K562 (cell line): Measurements from ENCODE around the gene PRCC. TPM values are rescaled to one million over a fixed set of nuclear protein-coding genes. Genes with fewer than 3 reads are reported as not detected.

Source experiments
- ATAC-seq: fragments of 200-7000 bp; cut with Tn5 transposase; 3 replicates; pipeline ENCODE4 v1.9.1; 2020; ENCODE audit warnings: moderate library complexity
- BruUV-seq: library from RNA; stranded (reverse); fragments of 400-500 nt; replicated peaks from 2 replicates; lab custom pipeline; 2021; lab: Mats Ljungman, UMichigan
- CTCF ChIA-PET: fragments of 300-600 bp; formaldehyde crosslinking; extraction: SDS; loops from one replicate; lab custom pipeline; 2021; ENCODE audit warnings: low intra/inter-chr PET ratio; lab: Yijun Ruan, JAX
- POLR2A ChIA-PET: fragments of 300-600, 350-650 bp; sonication (Branson Sonifier 250); formaldehyde crosslinking; extraction: SDS; loops from one replicate; lab custom pipeline; 2021; ENCODE audit warnings: antibody characterized with exemption, inconsistent platforms; lab: Yijun Ruan, JAX
- DNase-seq, 4 experiments: peaks; one replicate each; pipeline versions ENCODE4 v3.0.0 to v3.0.0-alpha.2; 2011 to 2018; ENCODE audit warnings: low spot score in 3 of 4, mixed read lengths in 3 of 4; ENCODE audit errors: extremely low read depth in 1 of 4
- FAIRE-seq: peaks from 2 replicates; lab custom pipeline; 2011; peaks lifted over from hg19 to GRCh38; lab: Jason Lieb, UNC
- H2AFZ ChIP-seq: 2 replicates; pipeline ENCODE4 v1.6.0; 2011; ENCODE audit warnings: low read depth, low read length, control low read depth, inconsistent platforms
- H3K27ac ChIP-seq: fragments of 200-600 bp; 3 replicates; pipeline ENCODE4 v1.8.0; 2011; ENCODE audit warnings: low read depth, mild to moderate bottlenecking, control low read depth, inconsistent platforms, low read length, moderate library complexity, mixed read lengths; ENCODE audit errors: extremely low read depth
- H3K27me3 ChIP-seq, 2 experiments: fragments of 300-600 bp in 1 of 2; 2 replicates in 1 of 2; 3 replicates in 1 of 2; pipeline versions ENCODE4 v1.6.0 to v1.8.0; 2011; ENCODE audit warnings: inconsistent platforms in 2 of 2, low read length in 2 of 2, mild to moderate bottlenecking in 1 of 2, mixed read lengths in 1 of 2, moderate library complexity in 1 of 2; ENCODE audit not compliant: control insufficient read depth in 2 of 2, insufficient read depth in 2 of 2
- H3K36me3 ChIP-seq: fragments of 300-600 bp; 3 replicates; pipeline ENCODE4 v1.8.0; 2011; ENCODE audit warnings: mild to moderate bottlenecking, low read length, inconsistent platforms; ENCODE audit not compliant: control insufficient read depth, insufficient read depth
- H3K4me1 ChIP-seq, 2 experiments: fragments of 200-600 bp in 1 of 2; replicated peaks in 1 of 2; 2 replicates in 1 of 2; 3 replicates in 1 of 2; pipeline versions ENCODE4 v1.5.1 to v1.8.0; 2011; ENCODE audit warnings: inconsistent platforms in 2 of 2, low read length in 2 of 2, mild to moderate bottlenecking in 1 of 2, mixed read lengths in 1 of 2, moderate library complexity in 1 of 2; ENCODE audit not compliant: control insufficient read depth in 2 of 2, insufficient read depth in 2 of 2
- H3K4me2 ChIP-seq: 2 replicates; pipeline ENCODE4 v1.6.1; 2011; ENCODE audit warnings: low read length, control low read depth, inconsistent platforms, mixed read lengths; ENCODE audit not compliant: insufficient read depth
- H3K4me3 ChIP-seq: fragments of 200-600 bp; sonication (generic), shearing (Covaris generic); 2 replicates; pipeline ENCODE4 v1.5.1; 2016; ENCODE audit warnings: control low read depth, inconsistent platforms
- H3K79me2 ChIP-seq: fragments of 200-600 bp; 3 replicates; pipeline ENCODE4 v1.8.0; 2011; ENCODE audit warnings: low read length, inconsistent platforms; ENCODE audit not compliant: control insufficient read depth, insufficient read depth
- H3K9ac ChIP-seq, 2 experiments: 2 replicates each; pipeline versions ENCODE4 v1.6.0 to v1.6.1; 2011; ENCODE audit warnings: low read depth in 2 of 2, low read length in 2 of 2, control low read depth in 1 of 2, inconsistent platforms in 1 of 2, mild to moderate bottlenecking in 1 of 2, mixed read lengths in 1 of 2; ENCODE audit not compliant: insufficient read depth in 1 of 2
- H3K9me1 ChIP-seq: one replicate; pipeline ENCODE4 v1.6.0; 2011; ENCODE audit warnings: inconsistent platforms, mild to moderate bottlenecking, low read length, moderate library complexity; ENCODE audit not compliant: control insufficient read depth, insufficient read depth
- H3K9me3 ChIP-seq: replicated peaks from 2 replicates; pipeline ENCODE4 v1.5.1; 2011; ENCODE audit warnings: low read depth, low read length, inconsistent platforms; ENCODE audit not compliant: control insufficient read depth, insufficient read depth
- H4K20me1 ChIP-seq: replicated peaks from 2 replicates; pipeline ENCODE4 v1.6.1; 2011; ENCODE audit warnings: low read length, inconsistent platforms, mixed read lengths; ENCODE audit not compliant: control insufficient read depth, insufficient read depth
- BACH1 ChIP-seq: fragments of 200-800 bp; sonication (Bioruptor generic); IDR thresholded peaks from 2 replicates; pipeline ENCODE4 v1.6.1; 2016; ENCODE audit warnings: missing genetic modification characterization, missing compliant biosample characterization
- ELF1 ChIP-seq: fragments of 200-800 bp; sonication (Bioruptor generic); IDR thresholded peaks from 2 replicates; pipeline ENCODE4 v1.6.1; 2016; ENCODE audit warnings: missing genetic modification characterization, missing compliant biosample characterization
- ESRRA ChIP-seq: fragments of 450-650 bp; IDR thresholded peaks from 2 replicates; pipeline ENCODE4 v1.6.1; 2014; ENCODE audit warnings: low read depth, mild to moderate bottlenecking, moderate library complexity, borderline replicate concordance
- ESRRB ChIP-seq: fragments of 250-450 bp; sonication (Bioruptor Pico); IDR thresholded peaks from 2 replicates; pipeline ENCODE4 v1.5.0; 2020; ENCODE audit warnings: mild to moderate bottlenecking, moderate library complexity, borderline replicate concordance
- FOSL1 ChIP-seq: fragments of 200-800 bp; sonication (Bioruptor generic); conservative IDR thresholded peaks from 2 replicates; pipeline ENCODE4 v1.6.1; 2016; ENCODE audit warnings: missing genetic modification characterization, missing compliant biosample characterization
- KLF13 ChIP-seq: fragments of 450-650 bp; IDR thresholded peaks from 2 replicates; pipeline ENCODE4 v1.6.1; 2016; ENCODE audit warnings: missing genetic modification characterization, low read depth, mild to moderate bottlenecking, missing compliant biosample characterization, moderate library complexity, borderline replicate concordance
- KLF16 ChIP-seq: IDR thresholded peaks from 2 replicates; pipeline ENCODE4 v1.6.1; 2016; ENCODE audit warnings: antibody characterized with exemption
- MIER1 ChIP-seq: fragments of 450-650 bp; IDR thresholded peaks from 2 replicates; pipeline ENCODE4 v1.6.1; 2016; ENCODE audit warnings: antibody characterized with exemption, mild to moderate bottlenecking, low read depth
- NCOA4 ChIP-seq: fragments of 450-650 bp; IDR thresholded peaks from 2 replicates; pipeline ENCODE4 v1.6.1; 2018; ENCODE audit warnings: mild to moderate bottlenecking; ENCODE audit not compliant: partially characterized antibody
- NELFE ChIP-seq: IDR thresholded peaks from 2 replicates; pipeline ENCODE4 v1.6.1; 2011; ENCODE audit warnings: mild to moderate bottlenecking; ENCODE audit not compliant: insufficient read depth, insufficient read length
- RBM17 ChIP-seq: fragments of 200-400 bp; formaldehyde crosslinking; IDR thresholded peaks from 2 replicates; pipeline ENCODE4 v1.6.1; 2017; ENCODE audit warnings: low read depth, mild to moderate bottlenecking, low read length, borderline replicate concordance
- RBM34 ChIP-seq: fragments of 200-400 bp; formaldehyde crosslinking; IDR thresholded peaks from 2 replicates; pipeline ENCODE4 v1.6.1; 2018; ENCODE audit warnings: low read length, borderline replicate concordance; ENCODE audit not compliant: insufficient read depth
- RNF2 ChIP-seq: sonication (generic); IDR thresholded peaks from 2 replicates; pipeline ENCODE4 v1.6.1; 2016
- SETDB1 ChIP-seq: IDR thresholded peaks from one replicate; pipeline ENCODE4 v1.6.1; 2012; ENCODE audit warnings: low read length, control low read depth, inconsistent platforms
- SP1 ChIP-seq: sonication (generic); formaldehyde crosslinking; IDR thresholded peaks from 2 replicates; pipeline ENCODE4 v1.8.1; 2022; ENCODE audit warnings: mild to moderate bottlenecking, missing genetic modification reagents
- SP2 ChIP-seq: IDR thresholded peaks from 2 replicates; pipeline ENCODE4 v1.6.1; 2011; ENCODE audit warnings: mild to moderate bottlenecking, low read depth, low read length, moderate library complexity; ENCODE audit not compliant: poor library complexity, severe bottlenecking; ENCODE audit errors: extremely low read depth
- TCFL5 ChIP-seq: fragments of 250-450 bp; sonication (Bioruptor Pico); conservative IDR thresholded peaks from 2 replicates; pipeline ENCODE4 v1.6.1; 2021; ENCODE audit warnings: mild to moderate bottlenecking, moderate library complexity, matching md5 sums
- ZBTB49 ChIP-seq: sonication (generic); formaldehyde crosslinking; IDR thresholded peaks from 2 replicates; pipeline ENCODE4 v1.8.0; 2022; ENCODE audit warnings: missing genetic modification reagents, mild to moderate bottlenecking, borderline replicate concordance
- ZNF224 ChIP-seq: sonication (generic); formaldehyde crosslinking; IDR thresholded peaks from 2 replicates; pipeline ENCODE4 v1.8.0; 2022; ENCODE audit warnings: mild to moderate bottlenecking, missing genetic modification reagents
- ZNF655 ChIP-seq: fragments of 250-450 bp; sonication (Bioruptor Pico); IDR thresholded peaks from 2 replicates; pipeline ENCODE4 v1.5.0; 2021
- ZNF764 ChIP-seq: fragments of 250-450 bp; sonication (Bioruptor Pico); IDR thresholded peaks from 2 replicates; pipeline ENCODE4 v1.4.0; 2020; ENCODE audit warnings: low read depth, mild to moderate bottlenecking, moderate library complexity
- WGBS: fragments of 100-300 bp; shearing (Covaris generic); methylation state at CpG from one replicate; pipeline ENCODE4 v1.1.6; 2016; ENCODE audit warnings: low coverage, mixed read lengths; ENCODE audit not compliant: insufficient coverage; ENCODE audit errors: missing lambda C conversion rate; 5-methylcytosine and 5-hydroxymethylcytosine counted together
- in situ Hi-C: fragments of 300-500 bp; cut with MboI; formaldehyde crosslinking; loops from 4 replicates; pipeline ENCODE4 v1.15.0; 2018; ENCODE audit warnings: inconsistent platforms, mixed read lengths
- intact Hi-C: fragments of 100-400 bp; cut with micrococcal nuclease; formaldehyde crosslinking; loops from 2 replicates; pipeline ENCODE4 v1.14.2; 2022
- polyA plus RNA-seq, 8 experiments: library from polyadenylated mRNA; depleted of rRNA in 4 of 8; stranded (reverse) in 5 of 8; unstranded in 3 of 8; fragments of >200 nt; fragmentation: Nextera tagmentation in 2 of 8; fragmentation: Illumina TruSeq in 1 of 8; extraction: Ambion mirVana in 2 of 8; extraction: Trizol in 1 of 8; gene quantifications; 2 replicates each; pipeline versions ENCODE4 v1.2.1 to v1.2.3, GENCODE V29; 2011 to 2014; ENCODE audit warnings: inconsistent platforms in 1 of 8, missing spikeins in 1 of 8
- total RNA-seq, 7 experiments: library from RNA; depleted of rRNA in 6 of 7; stranded (reverse); fragments of >200 nt in 6 of 7; fragmentation: Illumina TruSeq in 2 of 7; extraction: Trizol in 2 of 7; gene quantifications; 2 replicates each; pipeline versions ENCODE4 v1.2.1 to v1.2.3, GENCODE V29; 2011 to 2021; ENCODE audit warnings: low replicate concordance in 1 of 7

The PRCC gene
- total and polyA plus RNA-seq, 9 of the 15 experiments (the other 6 are each of a cell fraction or from before 2014, with no cell fraction given), result 23.9 to 201 (median 41.1) TPM

- H3K9ac ChIP-seq, result 0 out of 4 replicates have a peak overlapping the region, but pooled peaks of 1 of the 2 experiments have one; percentile 53
- DNase-seq (peak; percentile 61 to 77 (median 75)), ATAC-seq (peak; percentile 87), FAIRE-seq (peak; percentile 91)
- H3K4me1 ChIP-seq, result peaks cover 6 to 8% of the 10 kb centered on the region in 2 experiments; a peak in 4 of 5 replicates
- ChIA-PET POLR2A (interaction anchor here (0.5 to 1.0 kb wide), 5 partner anchors 16 to 738 kb away, joined by 3 to 4 read pairs (median 3); no protein-coding TSS in a partner anchor), CTCF (interaction anchor here (0.6 to 2.0 kb wide), 7 partner anchors 21 to 317 kb away, joined by 3 to 24 read pairs (median 5); partner anchors contain the start of genes LRRC71 and NTRK1)
- 17% methylated on average over 7 of the region's 7 CpGs for WGBS
- H3K79me2 ChIP-seq, result no peaks in the 10 kb centered on the region
- no peak overlapping the region for H3K4me2 ChIP-seq
- H3K36me3 ChIP-seq, result no peaks in the 10 kb centered on the region
- H3K27ac ChIP-seq, result no peak overlapping the region
- no peaks in the 10 kb centered on the region for H3K9me1 ChIP-seq
- H2AFZ ChIP-seq, result no peak overlapping the region
- H3K9me3 ChIP-seq, result no peaks in the 10 kb centered on the region
- H4K20me1 ChIP-seq, result no peaks in the 10 kb centered on the region
- BruUV-seq, result no TSS peak
- intact Hi-C loops (loop anchor here (1.0 kb wide), 2 partner anchors 21 to 51 kb away; partner anchors contain the start of gene NTRK1), in situ Hi-C loops (no loop called here)
- peaks cover 5 to 7% of the 10 kb centered on the region in 2 experiments; a peak in 4 of 5 replicates for H3K27me3 ChIP-seq
- H3K4me3 ChIP-seq, result no peak overlapping the region
- peak; percentile 51; the same call in 1 of the 2 replicates for TF ChIP-seq KLF16
- TF ChIP-seq RNF2, result no peak
- no peak for TF ChIP-seq ZNF224 (CRISPR knock-in tag)
- no peak for TF ChIP-seq ZNF655 (CRISPR knock-in tag)
- TF ChIP-seq ESRRA, result peak; percentile 43; the same call in 1 of the 2 replicates
- no peak for TF ChIP-seq NCOA4
- TF ChIP-seq MIER1, result no peak
- no peak for TF ChIP-seq BACH1
- peak; percentile 36; the same call in 1 of the 2 replicates for TF ChIP-seq KLF13 (tag)
- peak; percentile 81 for TF ChIP-seq ZNF764 (CRISPR knock-in tag)
- no peak for TF ChIP-seq SETDB1
- no peak for TF ChIP-seq NELFE
- no peak for TF ChIP-seq ZBTB49
- no peak for TF ChIP-seq ESRRB (CRISPR knock-in tag)
- no peak for TF ChIP-seq TCFL5
- TF ChIP-seq RBM34, result no peak
- TF ChIP-seq FOSL1 (tag), result no peak
- TF ChIP-seq RBM17, result no peak
- TF ChIP-seq ELF1 (tag), result no peak
- TF ChIP-seq SP2, result no peak
- TF ChIP-seq SP1 (CRISPR knock-in tag), result 0 out of 2 replicates have a peak, but pooled peaks have one; percentile 17
Measured at GRCh38 chr1:156838972-156839371, 71.6 kb downstream of the PRCC start.
